ENCODE measurements around the gene MERTK. TPM values are rescaled to one million over a fixed set of nuclear protein-coding genes. Genes with fewer than 3 reads are reported as not detected.

Gene MERTK
- total RNA-seq, 1 experiment from 2014 or later, result 2.5 TPM

DNA sequence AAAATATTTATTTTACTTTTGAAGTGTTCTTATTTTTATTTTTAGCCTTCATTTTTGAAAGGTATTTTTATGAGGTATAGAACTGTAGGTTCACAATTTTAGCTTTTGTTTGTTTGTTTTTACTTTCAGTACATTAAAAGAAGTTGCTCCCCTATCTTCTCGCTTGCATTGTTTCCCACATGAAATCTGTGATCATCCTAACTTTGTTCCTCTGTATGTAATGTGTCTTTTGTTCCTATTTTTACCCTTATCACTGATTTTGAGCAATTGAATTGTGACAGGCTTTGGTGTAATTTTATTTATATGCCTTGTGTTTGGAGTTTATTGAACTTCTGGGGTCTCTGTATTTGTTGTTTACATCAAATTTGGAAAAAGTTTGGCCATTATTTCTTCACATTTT is 78.8 kb downstream of the MERTK start:
- H3K9me3 ChIP-seq (ENCODE audit: low read length), result 0 out of 2 replicates have a peak, but pooled peaks cover 5% of the 10 kb centered on the region
- H2AFZ ChIP-seq (ENCODE audit: low read length), result no peak overlapping the region
- no peaks in the 10 kb centered on the region for H3K9me2 ChIP-seq (replicated peaks; ENCODE audit: low read length)
- no peak overlapping the region for H3K9ac ChIP-seq (ENCODE audit: low read length)
- BruUV-seq (replicated peaks), result no TSS peak
- no peaks in the 10 kb centered on the region for H3K27me3 ChIP-seq (ENCODE audit: low read length)
- intact Hi-C loops (cut with micrococcal nuclease), result loop anchor here (10.0 kb wide), 1 partner anchor 72 kb away; no protein-coding TSS in a partner anchor
- H3K36me3 ChIP-seq (ENCODE audit: low read depth, low read length), result no peaks in the 10 kb centered on the region
- peaks cover 33% of the 10 kb centered on the region for H3K4me1 ChIP-seq (ENCODE audit: insufficient read depth, low read length)
- H3K4me2 ChIP-seq (ENCODE audit: low read length), result no peak overlapping the region
- ATAC-seq, result no peak
- no peak for DNase-seq
- H3K79me2 ChIP-seq (ENCODE audit: low read length), result no peaks in the 10 kb centered on the region
- H3K4me3 ChIP-seq (ENCODE audit: low read length), result no peak overlapping the region
- ChIA-PET POLR2A (ENCODE audit: unreplicated experiment) (no interaction called here), CTCF (no interaction called here)
- H3K27ac ChIP-seq (ENCODE audit: low read length), result no peak overlapping the region
- no peaks in the 10 kb centered on the region for H3F3A ChIP-seq (ENCODE audit: low read length, unreplicated experiment)
- TF ChIP-seq EZH2 (IDR thresholded peaks at IDR 0.05; ENCODE audit: low read length, unreplicated experiment) (no peak), EZH2phosphoT487 (IDR thresholded peaks at IDR 0.05; ENCODE audit: borderline replicate concordance, low read length) (no peak)
- TF ChIP-seq, protein P1, sequence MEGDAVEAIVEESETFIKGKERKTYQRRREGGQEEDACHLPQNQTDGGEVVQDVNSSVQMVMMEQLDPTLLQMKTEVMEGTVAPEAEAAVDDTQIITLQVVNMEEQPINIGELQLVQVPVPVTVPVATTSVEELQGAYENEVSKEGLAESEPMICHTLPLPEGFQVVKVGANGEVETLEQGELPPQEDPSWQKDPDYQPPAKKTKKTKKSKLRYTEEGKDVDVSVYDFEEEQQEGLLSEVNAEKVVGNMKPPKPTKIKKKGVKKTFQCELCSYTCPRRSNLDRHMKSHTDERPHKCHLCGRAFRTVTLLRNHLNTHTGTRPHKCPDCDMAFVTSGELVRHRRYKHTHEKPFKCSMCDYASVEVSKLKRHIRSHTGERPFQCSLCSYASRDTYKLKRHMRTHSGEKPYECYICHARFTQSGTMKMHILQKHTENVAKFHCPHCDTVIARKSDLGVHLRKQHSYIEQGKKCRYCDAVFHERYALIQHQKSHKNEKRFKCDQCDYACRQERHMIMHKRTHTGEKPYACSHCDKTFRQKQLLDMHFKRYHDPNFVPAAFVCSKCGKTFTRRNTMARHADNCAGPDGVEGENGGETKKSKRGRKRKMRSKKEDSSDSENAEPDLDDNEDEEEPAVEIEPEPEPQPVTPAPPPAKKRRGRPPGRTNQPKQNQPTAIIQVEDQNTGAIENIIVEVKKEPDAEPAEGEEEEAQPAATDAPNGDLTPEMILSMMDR (conservative IDR thresholded peaks at IDR 0.05; ENCODE audit: low read depth, low read length), result no peak
- no peaks in the 10 kb centered on the region for H4K20me1 ChIP-seq (ENCODE audit: low read length)

DNA sequence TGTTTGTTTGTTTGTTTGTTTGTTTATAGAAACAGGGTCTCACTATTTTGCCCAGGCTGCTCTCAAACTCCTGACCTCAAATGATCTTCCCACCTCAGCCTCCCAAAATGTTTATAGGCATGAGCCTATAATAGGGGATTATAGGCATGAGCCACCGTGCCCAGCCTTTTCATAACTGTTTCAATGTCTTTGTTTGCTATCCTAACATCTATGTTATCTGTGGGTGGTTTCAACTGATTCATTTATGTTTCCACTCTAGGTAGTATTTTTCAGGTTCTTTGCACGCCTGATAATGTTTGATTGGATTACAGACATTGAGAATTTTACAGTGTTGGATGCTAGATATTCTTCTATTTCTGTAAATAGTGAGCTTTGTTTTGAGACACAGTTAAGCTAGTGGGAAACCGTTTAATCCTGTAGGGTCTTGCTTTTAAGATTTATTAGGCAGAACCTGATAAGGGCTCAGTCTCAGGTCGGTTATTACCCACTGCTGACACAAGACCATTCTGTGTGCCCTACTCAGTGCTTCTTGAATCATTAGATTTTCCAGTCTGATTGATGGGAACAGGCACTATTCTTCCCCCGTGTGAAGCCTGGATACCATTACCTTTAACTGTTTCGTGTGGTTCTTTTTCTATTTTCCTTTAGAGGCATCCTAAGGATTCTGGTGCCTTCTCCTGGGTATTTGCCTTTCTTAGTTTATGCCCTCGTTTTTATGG is 80.2 kb downstream of the MERTK start:
- Histone ChIP-seq H3K4me1 (ENCODE audit: insufficient read depth, low read length) (peaks cover 25% of the 10 kb centered on the region), H3K9me2 (replicated peaks; ENCODE audit: low read length) (no peaks in the 10 kb centered on the region), H4K20me1 (ENCODE audit: low read length) (no peaks in the 10 kb centered on the region), H3F3A (ENCODE audit: low read length, unreplicated experiment) (no peaks in the 10 kb centered on the region), H3K9me3 (ENCODE audit: low read length) (0 out of 2 replicates have a peak, but pooled peaks cover 5% of the 10 kb centered on the region), H3K36me3 (ENCODE audit: low read depth, low read length) (no peaks in the 10 kb centered on the region), H3K4me2 (ENCODE audit: low read length) (no peak overlapping the region), H2AFZ (ENCODE audit: low read length) (no peak overlapping the region), H3K9ac (ENCODE audit: low read length) (no peak overlapping the region), H3K27me3 (ENCODE audit: low read length) (no peaks in the 10 kb centered on the region), H3K4me3 (ENCODE audit: low read length) (no peak overlapping the region), H3K27ac (ENCODE audit: low read length) (no peak overlapping the region), H3K79me2 (ENCODE audit: low read length) (no peaks in the 10 kb centered on the region)
- DNase-seq (no peak), ATAC-seq (no peak)
- CTCF ChIA-PET, result no interaction called here
- no TSS peak for BruUV-seq (replicated peaks)
- POLR2A ChIA-PET (ENCODE audit: unreplicated experiment), result no interaction called here
- intact Hi-C loops (cut with micrococcal nuclease), result loop anchor here (10.0 kb wide), 1 partner anchor 74 kb away; no protein-coding TSS in a partner anchor
- no peak for TF ChIP-seq EZH2phosphoT487 (IDR thresholded peaks at IDR 0.05; ENCODE audit: borderline replicate concordance, low read length)
- TF ChIP-seq, protein P1 (conservative IDR thresholded peaks at IDR 0.05; ENCODE audit: low read depth, low read length), result no peak
- no peak for TF ChIP-seq EZH2 (IDR thresholded peaks at IDR 0.05; ENCODE audit: low read length, unreplicated experiment)

DNA sequence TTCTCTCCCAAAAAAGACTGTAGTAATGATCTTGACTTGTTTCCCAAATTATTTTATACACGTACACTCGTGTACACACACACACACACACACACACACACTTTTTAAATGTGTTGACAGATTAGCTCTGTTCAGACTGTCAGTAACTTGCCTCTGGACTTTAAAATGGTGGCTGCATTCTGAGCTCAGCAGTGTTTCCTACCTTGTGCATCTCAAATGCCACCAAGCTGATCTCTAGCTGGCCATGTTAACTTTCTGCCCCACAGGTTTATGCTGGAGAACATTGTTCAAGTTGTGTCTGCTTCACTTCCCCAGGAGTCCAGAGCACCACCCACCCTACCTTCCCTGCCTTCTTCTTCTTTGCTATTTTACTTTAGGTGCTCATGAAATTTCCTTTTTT is 83.3 kb downstream of the MERTK start:
- no peaks in the 10 kb centered on the region for H3K79me2 ChIP-seq (ENCODE audit: low read length)
- CTCF ChIA-PET, result no interaction called here
- POLR2A ChIA-PET (ENCODE audit: unreplicated experiment), result no interaction called here
- H4K20me1 ChIP-seq (ENCODE audit: low read length), result no peaks in the 10 kb centered on the region
- H2AFZ ChIP-seq (ENCODE audit: low read length), result no peak overlapping the region
- H3K4me1 ChIP-seq (ENCODE audit: insufficient read depth, low read length), result peaks cover 15% of the 10 kb centered on the region
- intact Hi-C loops (cut with micrococcal nuclease), result no loop called here
- BruUV-seq (replicated peaks), result no TSS peak
- no peak overlapping the region for H3K4me3 ChIP-seq (ENCODE audit: low read length)
- H3K9ac ChIP-seq (ENCODE audit: low read length), result no peak overlapping the region
- H3K27ac ChIP-seq (ENCODE audit: low read length), result no peak overlapping the region
- TF ChIP-seq, protein P1 (conservative IDR thresholded peaks at IDR 0.05; ENCODE audit: low read depth, low read length), result no peak
- TF ChIP-seq EZH2 (IDR thresholded peaks at IDR 0.05; ENCODE audit: low read length, unreplicated experiment), result no peak
- no peak for TF ChIP-seq EZH2phosphoT487 (IDR thresholded peaks at IDR 0.05; ENCODE audit: borderline replicate concordance, low read length)
- 0 out of 2 replicates have a peak, but pooled peaks cover 5% of the 10 kb centered on the region for H3K9me3 ChIP-seq (ENCODE audit: low read length)
- no peaks in the 10 kb centered on the region for H3K36me3 ChIP-seq (ENCODE audit: low read depth, low read length)
- H3K4me2 ChIP-seq (ENCODE audit: low read length), result no peak overlapping the region
- H3K9me2 ChIP-seq (replicated peaks; ENCODE audit: low read length), result no peaks in the 10 kb centered on the region
- ATAC-seq (no peak), DNase-seq (no peak)
- no peaks in the 10 kb centered on the region for H3F3A ChIP-seq (ENCODE audit: low read length, unreplicated experiment)
- H3K27me3 ChIP-seq (ENCODE audit: low read length), result no peaks in the 10 kb centered on the region
